SH-SY5Y (cell line): Measurements from ENCODE around the gene UBE2K.

ENCODE experiments used
- GATA2 ChIP-seq: IDR thresholded peaks from 2 replicates; pipeline ENCODE4 v1.6.1; 2011; ENCODE audit warnings: mild to moderate bottlenecking, low read depth, low read length
- GATA3 ChIP-seq: IDR thresholded peaks from 2 replicates; pipeline ENCODE4 v1.6.1; 2011; ENCODE audit warnings: low read depth, mild to moderate bottlenecking, low read length, moderate library complexity

- TF ChIP-seq GATA3 = no peak
- no peak for TF ChIP-seq GATA2
These were observed 15.1 kb downstream of the UBE2K start for GRCh38 chr4:39712819-39713607.
